HG03045 (cell line): ENCODE measurements around the gene OR4A16.

Experiments
- ATAC-seq: cut with Tn5 transposase; IDR thresholded peaks from one replicate; pipeline ENCODE4 v1.9.1; 2021; ENCODE audit warnings: mild to moderate bottlenecking, moderate library complexity; ENCODE audit not compliant: unreplicated experiment

Gene OR4A16

GRCh38 chr11:55342901-55343300, at the start of gene OR4A16:
Gene OR4A16, plus strand, starts transcription at chr11:55343201. Its CDS starts 0 bp downstream, at chr11:55343201.
- no peak for ATAC-seq

GRCh38 chr11:55324500-55324899, 18.5 kb upstream of the OR4A16 start:
- no peak for ATAC-seq

- ATAC-seq: no peak
Observed at GRCh38 chr11:55345306-55345705, 2.3 kb downstream of the OR4A16 start.

- ATAC-seq: no peak
Observed at GRCh38 chr11:55349032-55349431, 6.0 kb downstream of the OR4A16 start.

GRCh38 chr11:55357560-55358184, 14.7 kb downstream of the OR4A16 start:
- ATAC-seq: no peak

- ATAC-seq: no peak
Observed at GRCh38 chr11:55367674-55368073, 24.7 kb downstream of the OR4A16 start, which contains the start of gene OR4A15. Gene OR4A15, plus strand, starts transcription at chr11:55367974. Its CDS starts 0 bp downstream, at chr11:55367974.
